NCI-H1105 (cell line): ENCODE results near the gene POLR3C.
"Not testable (repeated sequence)": the region's sequence is repeated elsewhere in the genome, so short reads cannot be mapped to it uniquely, and the experiment has no call there.

Experiments
- DNase-seq: peaks from one replicate; lab custom pipeline; 2025; lab: John Stamatoyannopoulos, UW

Gene POLR3C, protein sequence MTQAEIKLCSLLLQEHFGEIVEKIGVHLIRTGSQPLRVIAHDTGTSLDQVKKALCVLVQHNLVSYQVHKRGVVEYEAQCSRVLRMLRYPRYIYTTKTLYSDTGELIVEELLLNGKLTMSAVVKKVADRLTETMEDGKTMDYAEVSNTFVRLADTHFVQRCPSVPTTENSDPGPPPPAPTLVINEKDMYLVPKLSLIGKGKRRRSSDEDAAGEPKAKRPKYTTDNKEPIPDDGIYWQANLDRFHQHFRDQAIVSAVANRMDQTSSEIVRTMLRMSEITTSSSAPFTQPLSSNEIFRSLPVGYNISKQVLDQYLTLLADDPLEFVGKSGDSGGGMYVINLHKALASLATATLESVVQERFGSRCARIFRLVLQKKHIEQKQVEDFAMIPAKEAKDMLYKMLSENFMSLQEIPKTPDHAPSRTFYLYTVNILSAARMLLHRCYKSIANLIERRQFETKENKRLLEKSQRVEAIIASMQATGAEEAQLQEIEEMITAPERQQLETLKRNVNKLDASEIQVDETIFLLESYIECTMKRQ

DNA sequence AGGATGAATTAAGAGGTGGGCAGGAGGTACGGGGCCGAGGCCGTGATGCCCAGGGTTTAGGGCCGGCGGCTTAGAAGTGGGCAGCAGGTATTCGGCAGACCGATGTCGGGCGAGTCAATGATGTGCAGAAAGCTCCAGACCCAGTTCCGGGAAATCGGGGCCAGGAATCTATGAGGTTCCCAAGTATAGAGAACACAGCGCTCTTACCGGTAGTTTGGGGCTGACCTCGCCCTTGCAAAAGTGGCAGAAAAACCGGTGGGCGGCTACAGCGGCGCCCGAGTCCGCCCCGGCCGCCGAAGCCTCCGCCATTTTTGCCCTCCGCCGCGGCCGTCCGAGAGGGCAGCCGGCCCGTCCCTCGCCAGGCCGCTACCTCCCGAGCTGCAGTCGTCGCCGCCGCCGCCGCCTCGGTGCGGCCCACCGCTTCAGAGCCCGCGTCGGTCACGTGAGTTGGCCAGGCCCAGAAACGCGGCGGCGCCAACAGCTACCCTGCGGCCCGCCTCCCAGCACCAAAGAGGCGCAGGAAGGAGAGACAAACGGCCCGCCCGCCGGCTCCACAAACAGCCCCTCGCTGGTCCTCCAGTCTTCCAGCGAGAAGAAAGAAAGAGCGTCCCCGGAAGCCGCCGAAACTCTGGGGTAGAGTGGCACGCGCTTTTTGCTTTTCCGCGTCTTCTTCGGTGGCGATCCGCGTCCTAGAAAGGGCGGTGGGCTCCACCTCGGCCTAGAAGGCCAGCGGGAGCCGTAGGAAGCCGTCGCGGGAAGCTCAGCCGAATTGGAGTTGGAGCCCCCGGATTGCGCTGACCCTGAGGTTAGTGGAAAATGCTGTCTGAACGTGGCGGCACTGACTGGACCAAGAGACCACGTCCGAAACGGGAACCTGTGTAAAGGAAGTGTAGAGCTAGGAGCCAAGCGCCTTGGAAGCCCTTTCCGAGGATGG, at the start of gene POLR3C, which contains the start of gene RNF115:
TSS of gene POLR3C (plus strand) at position 636 of the 934 bp plus-strand sequence. CDS start 1,577 bp downstream, outside the sequence.
TSS of gene RNF115 (minus strand) at position 531 of the 934 bp plus-strand sequence. CDS start at position 309, 222 bp downstream.
- peak; percentile 93 for DNase-seq

DNA sequence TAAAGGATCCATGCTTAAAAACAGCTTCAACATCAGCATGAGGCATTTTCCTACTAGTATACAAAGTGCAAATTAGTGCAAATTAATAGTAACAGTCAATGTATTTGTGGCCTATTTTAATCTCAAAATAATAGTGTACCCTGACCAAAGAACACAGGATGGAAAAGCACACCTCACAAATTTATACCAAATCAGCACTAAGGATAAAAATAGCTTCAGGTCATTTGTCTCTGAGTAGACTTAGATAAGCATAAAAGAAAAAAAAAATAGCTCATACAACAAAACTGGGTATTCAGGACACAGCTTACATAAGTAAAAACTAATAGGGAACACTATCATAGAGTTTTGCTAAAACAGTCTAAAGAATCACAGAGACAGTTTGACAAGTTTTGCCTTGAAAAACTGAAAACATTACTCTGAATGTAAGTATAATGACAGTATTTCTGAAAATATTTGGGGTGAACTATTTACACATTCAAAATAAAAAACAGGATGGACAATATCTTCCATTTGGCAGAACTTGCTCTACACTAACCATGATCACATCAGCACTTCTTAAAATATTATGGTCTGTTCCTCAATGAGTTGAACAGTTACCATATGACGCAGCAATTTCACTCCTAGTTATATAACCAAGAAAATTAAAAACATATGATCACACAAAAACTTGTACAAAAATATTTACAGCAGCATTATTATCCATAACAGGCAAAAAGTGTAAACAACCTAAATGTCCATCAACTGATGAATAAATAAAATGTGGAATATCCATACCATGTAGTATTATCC, 46.4 kb upstream of the POLR3C start:
- no peak for DNase-seq

DNA sequence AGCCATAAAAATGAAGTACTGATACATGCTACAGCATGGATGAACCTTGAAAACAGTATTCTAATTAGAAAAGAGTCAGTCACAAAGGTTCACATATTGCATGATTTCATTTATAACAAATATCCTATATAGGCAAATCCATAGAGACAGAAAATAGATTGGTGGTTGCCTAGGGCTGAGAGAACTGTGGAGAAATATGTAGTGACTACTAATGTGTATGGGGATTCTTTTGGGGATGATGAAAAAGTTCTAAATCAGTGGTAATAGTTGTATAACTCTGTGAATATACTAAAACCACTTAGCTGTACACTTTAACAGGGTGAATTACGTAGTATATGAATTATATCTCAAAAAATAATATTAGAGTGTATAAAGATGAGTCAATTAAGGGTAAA, 45.9 kb upstream of the POLR3C start:
- no peak for DNase-seq

DNA sequence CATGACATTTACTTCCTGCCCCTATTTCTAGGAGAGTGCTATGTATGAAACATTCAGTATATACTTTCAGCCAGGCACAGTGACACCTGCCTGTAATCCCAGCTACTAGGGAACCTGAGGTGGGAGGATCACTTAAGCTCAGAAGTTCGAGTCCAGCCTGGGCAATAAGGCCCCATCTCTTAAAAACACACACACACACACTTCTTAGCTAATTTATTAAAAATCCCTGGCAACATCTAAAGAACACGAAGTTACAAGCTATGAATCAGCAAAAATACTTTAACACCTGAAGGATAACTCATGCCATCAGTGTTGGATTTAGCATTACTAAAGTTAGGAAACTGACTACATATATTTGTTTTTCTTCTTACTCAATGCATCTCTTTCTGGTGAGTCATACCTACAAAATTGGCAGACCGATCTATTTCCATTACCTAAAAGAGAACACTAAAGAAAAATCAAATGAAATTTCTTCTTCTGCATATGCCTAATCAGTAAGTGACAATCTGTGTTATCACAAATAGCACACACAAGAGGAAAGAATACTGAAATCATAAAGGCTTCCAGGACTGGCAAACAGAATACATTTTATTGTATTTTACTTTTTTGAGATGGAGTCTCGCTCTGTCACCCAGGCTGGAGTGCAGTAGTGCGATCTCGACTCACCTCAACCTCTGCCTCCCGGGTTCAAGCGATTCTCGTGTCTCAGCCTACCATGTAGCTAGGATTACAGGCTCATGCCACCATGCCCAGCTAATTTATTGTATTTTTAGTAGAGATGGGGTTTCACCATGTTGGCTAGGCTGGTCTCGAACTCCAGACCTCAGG, 41.5 kb upstream of the POLR3C start:
- DNase-seq = no peak

DNA sequence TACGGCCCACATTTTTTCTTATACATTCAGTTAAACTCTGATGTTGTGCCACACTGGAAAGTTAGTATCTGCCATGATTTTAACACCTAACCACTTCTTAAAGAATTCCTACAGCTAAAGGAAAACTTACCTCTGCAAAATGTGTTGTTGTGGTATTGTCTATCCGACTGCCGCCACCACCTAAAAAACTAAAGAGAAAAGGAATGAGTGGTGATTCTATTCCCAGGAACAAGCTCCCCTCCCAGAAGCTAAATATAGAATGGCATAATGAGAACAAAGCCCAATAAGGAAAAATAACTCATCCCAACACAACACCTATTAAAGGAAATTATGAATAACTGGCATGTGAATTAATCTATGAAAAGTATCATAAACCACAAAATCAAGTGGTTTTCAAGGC, 39.6 kb upstream of the POLR3C start:
- DNase-seq = no peak

DNA sequence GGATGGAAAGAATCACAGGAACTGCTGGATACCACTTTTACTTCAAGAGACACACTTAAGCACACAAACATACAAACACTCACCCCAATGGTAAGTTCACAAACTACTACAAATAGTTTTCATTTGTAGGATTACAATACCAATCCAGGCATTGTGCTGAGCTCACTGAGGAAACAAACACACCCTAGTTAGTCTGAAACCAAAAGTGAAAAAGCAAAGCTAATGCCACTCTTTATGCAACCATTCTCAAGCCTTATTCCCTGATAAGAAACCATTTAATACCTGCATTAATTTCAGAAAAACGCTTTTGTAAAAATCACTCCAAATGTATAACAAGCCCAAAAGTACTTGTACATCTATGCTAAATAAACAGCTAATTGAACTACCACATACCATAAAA, 38.5 kb upstream of the POLR3C start:
- DNase-seq = no peak

DNA sequence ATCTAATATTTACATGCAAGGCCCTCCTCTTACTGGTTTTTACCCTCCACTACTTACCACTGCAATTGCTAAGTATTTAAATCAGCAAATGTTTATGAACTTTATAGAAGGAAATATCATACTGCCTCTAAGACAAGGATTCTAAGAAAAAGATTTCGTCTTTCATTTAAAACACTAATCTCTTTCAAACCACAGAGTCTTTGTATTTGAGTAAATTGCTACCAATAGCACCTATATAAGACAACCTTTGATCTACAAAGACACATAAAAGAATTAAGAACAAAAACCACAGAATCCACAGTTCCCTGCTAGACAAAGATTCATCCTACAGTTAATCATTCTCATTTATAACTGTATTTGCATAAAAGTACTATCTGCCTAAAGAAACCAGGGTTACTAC, 37.7 kb upstream of the POLR3C start:
- no peak for DNase-seq

DNA sequence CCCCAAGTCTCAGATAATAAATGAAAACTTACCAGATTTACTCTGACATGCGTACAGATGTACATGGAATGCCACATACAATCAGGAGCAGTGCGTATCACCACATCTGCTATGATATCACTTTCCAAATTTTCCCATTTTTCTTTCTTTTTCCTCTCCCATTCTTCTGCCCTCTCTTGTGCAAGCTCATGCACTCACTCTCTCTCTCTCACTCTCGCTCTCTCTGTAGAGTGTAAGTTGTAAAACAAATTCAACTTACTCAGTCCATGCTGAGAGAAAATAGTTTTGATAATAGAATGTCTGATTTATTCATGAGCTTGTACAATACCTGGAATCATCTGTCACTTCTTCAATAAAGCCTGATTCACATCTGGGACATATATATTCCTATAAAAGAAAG, 35.4 kb upstream of the POLR3C start:
- DNase-seq = no peak

DNA sequence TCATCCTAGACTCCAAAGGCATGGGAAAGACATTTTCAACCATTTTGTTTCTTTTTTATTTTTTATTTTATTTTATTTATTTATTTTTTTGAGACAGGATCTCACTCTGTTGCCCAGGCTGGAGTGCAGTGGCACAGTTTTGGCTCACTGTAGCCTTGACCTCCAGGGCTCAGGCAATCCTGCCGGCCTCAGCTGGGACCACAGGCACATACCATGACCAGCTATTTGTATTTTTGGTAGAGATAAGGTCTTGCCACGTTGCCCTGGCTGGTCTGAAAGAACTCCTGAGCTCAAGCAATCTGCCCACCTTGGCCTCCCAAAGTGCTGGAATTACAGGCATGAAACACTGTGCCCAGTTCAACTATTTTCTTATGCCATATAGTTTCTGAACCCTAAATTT, 32.1 kb upstream of the POLR3C start:
- not testable (repeated sequence) for DNase-seq

DNA sequence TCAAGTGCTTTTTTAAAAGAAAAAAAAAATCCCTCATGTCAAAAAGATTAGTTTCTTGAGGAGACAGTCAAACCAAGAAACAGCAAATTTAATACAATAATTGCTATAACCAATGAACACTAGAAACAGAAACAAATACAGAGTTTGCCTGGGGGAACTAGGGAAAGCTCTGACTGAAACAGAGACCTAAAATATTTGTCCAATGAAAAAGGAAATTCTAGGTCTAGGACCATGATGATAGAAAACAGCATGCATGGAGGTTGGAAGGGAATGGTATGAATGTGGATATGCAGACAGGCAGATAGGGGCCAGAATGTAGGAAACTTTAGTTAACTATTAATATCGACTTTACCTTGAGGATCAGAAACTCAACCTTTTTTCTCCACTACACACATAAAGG, 31.5 kb upstream of the POLR3C start:
- DNase-seq = no peak

DNA sequence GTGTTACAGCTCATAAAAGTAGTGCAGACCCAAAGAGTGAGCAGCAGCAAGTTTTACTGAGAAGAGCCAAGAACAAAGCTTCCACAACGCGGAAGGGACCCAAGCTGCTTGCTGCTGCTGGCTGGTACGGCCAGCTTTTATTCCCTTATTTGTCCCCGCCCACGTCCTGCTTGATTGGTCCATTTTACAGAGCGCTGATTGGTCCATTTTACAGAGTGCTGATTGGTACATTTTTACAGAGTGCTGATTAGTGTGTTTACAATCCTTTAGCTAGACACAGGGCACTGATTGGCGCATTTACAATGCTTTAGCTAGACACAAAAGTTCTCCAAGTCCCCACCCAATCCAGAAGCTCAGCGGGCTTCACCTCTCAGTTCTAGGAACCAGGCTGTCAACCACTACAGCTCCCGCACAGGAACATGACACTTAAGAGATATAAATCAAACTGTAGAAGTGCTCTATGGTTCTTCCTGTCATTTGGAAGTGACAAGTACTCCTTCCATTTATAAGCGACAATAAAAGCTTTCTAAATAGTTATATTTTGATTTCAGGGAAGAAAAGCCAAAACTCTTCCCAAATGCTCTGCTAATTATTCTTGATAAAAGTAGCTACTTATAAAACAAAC, 28.6 kb upstream of the POLR3C start:
- no peak for DNase-seq

DNA sequence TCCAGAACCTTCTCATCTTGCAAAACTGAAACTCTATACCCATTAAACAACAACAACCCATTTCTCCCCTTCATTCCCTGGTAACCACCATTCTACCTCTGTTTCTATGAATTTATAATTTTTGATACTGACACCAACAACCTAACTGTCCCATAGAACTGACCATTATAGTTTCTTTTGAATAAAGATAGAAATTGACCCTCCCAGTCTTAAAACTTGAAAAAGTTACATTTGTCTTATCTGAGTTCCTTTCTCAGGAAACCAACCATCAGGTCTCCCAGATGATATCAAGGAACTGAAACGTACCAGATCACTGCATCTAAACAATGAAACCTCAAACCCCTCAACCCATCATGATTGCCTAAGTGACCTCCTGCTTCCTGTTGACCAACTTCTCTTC, 27.2 kb upstream of the POLR3C start:
- no peak for DNase-seq

DNA sequence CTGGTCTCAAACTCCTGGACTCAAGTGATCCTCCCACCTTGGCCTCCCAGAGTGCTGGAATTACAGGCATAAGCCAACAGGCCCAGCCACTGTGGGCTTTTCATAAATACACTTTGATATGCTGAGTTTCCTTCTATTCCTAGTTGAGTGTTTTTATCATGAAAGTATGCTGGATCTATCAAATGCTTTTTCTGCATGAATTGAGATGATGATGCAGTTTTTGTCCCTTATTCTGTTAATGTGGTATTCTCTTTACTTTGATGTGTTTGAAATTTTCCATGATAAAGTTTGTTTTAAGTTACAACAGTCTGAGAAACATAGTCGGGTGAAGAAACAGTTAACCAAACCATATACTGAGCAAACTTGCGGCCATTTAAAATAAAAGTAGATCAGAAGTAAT, 24.2 kb upstream of the POLR3C start:
- DNase-seq = no peak

DNA sequence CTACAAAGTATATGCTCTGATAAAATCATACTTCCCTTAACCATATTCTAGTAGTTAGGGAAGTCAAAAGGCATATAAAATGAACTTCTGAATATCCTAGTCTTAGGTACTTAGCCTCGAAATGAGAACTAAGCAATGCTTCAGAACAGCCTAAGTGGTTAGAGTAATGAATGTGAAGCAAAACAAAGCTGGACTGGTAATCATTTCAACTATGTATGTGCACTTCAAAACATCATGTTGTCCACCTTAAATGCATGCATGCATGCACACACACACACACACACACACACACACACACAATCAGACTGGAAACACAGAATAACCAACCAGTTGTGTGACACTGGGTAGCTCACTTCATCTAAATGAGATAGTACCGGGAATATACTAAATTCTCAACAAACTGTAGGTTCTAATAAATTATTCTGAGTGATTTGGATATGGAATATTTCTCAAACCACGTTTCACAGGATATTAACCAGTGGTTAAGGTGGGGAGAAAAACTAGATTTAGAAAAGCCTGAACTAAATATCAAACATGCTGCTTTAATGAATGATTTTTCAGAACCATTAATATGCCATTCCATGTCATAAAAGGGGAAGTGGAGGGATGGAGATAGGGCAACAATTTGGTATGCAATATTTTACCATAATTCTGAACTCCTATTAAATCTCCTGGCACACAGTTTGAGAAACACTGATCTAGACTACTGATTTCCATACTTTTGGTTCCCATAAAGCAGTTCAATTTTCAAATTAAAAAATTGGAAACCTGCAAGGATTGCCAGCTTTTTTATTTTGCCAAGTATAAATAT, 19.6 kb upstream of the POLR3C start:
- no peak for DNase-seq

DNA sequence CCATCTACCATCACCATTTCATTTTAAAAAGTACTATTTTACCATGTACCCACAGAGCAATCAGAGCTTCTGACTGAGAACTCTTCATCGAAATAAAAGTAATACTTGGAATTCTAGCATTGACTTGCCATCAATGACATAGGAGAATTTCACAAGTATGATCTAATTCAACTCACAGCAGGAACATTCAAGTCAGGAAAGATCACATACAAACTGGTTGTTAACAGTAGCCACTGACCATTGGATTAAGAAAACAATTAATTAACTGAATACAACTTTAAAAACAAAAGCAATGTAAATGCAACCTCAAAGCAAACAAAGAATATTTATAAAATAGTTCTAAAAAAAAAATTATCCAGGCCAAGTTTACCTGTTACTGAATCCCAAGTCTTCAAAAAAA, 18.9 kb upstream of the POLR3C start:
- no peak for DNase-seq

DNA sequence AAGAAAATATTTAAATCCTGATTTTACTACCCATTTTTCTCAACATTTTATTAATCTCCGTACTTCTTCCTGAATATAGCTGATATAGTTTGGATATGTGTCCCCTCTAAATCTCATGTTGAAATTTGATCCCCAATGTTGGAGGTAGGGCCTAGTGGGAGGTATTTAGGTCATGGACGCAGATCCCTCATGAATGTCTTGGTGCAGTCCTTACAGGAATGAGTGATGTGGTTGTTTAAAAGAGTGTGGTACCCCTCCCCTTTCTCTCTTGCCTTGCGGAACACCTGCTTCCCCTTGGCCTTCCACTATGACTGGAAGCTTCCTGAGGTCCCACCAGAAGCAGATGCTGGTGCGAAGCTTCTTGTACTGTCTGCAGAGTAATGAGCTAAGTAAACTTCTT, 17.6 kb upstream of the POLR3C start:
- DNase-seq = no peak

DNA sequence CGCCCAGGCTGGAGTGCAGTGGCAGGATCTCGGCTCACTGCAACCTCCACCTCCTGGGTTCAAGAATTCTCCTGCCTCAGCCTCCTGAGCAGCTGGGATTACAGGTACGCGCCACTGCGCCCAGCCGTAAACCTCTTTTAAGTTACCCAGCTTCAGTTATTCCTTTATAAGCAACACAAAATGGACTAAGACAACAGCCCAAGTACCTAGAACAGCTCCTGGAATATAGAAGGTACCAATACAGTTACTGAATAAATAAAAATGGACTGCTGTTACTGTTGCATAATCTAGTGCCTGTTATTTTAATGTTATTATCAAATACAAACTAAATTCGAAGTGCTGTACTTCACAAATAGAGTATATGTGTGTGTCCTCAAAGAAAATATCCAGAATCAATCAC, 17.2 kb upstream of the POLR3C start:
- no peak for DNase-seq

DNA sequence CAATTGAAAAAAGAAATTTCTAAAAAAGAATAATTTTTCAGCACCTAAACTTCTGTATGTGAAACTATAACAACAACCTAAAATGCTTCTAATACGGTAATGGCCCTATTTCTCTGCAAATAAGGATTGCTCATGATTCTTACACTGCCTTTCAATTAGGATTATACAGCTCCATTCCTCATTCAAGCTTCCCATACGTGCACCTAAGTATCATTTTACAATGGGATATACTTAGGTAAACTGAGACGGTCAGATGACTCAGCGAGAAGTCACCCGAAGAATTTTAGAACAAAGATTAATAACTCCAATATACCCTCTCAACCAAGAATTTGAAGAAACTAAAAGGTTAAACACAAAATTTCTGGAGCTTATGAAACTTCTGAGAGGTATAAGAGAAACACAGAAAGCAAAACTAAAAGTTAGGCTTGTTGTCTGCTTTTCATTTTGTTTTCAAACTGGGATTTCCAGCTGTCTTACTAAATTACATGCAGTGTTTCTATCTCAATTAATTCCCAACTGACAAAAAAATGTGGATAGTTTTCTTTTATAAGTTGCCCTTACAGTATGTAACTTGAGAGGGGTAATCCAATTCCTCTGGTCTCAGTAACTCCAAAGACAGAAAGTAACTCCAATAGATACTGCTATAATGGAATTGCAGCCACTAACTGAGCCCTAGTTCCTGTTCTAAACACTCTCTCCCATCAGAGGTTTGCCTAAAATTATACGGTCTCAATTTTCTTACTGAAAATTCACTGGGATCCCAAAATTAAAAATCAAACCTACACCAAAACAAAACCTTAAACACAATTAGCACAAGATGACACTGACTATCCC, 10.8 kb upstream of the POLR3C start:
- not testable (repeated sequence) for DNase-seq

DNA sequence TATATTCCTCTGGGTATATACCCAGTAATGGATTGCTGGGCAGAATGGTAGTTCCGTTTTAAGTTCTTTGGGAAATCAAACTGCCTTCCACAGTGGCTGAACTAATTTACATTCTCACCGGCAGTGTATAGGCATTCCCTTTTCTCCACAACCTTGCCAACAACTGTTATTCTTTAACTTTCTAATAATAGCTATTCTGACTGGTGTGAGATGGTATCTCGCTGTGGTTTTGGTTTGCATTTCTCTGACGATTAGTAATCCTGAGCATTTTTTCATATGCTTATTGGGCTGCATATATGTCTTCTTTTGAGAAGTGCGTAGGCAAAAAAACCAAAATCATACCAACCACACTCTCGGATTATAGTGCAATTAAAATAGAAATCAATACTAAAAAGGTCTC, 5.9 kb upstream of the POLR3C start:
- DNase-seq = not testable (repeated sequence)
